ENCODE results near the gene NDUFB10. TPM values are rescaled to one million over a fixed set of nuclear protein-coding genes. Genes with fewer than 3 reads are reported as not detected.

The NDUFB10 gene
- total and polyA plus RNA-seq, 10 of the 15 experiments (the other 5 are each of a cell fraction or from before 2014, with no cell fraction given), result 52.2 to 319 (median 130) TPM

- DNase-seq (ENCODE audit: low read depth, low spot score), result no peak
- ChIA-PET CTCF (interaction anchor here (1.1 to 2.0 kb wide), 3 partner anchors 13 to 78 kb away, joined by 5 to 8 read pairs (median 7); no protein-coding TSS in a partner anchor), POLR2A (interaction anchor here (0.6 to 2.3 kb wide), 4 partner anchors 10 to 54 kb away, joined by 4 to 7 read pairs (median 6); no protein-coding TSS in a partner anchor), RAD21 (ENCODE audit: unreplicated experiment) (interaction anchor here (1.6 kb wide), 1 partner anchor 76 kb away, joined by 5 read pairs; no protein-coding TSS in a partner anchor), SMC1A (ENCODE audit: uncharacterized antibody, unreplicated experiment) (no interaction called here)
- in situ Hi-C loops (cut with MboI), result no loop called here
- Histone ChIP-seq H3K79me2 (ENCODE audit: control insufficient read depth, insufficient read depth, low read length) (peaks cover 18% of the 10 kb centered on the region), H3K27me3 (replicated peaks in 1 of 2; ENCODE audit: control insufficient read depth in 2 of 2, insufficient read depth in 2 of 2, low read length in 1 of 2) (no peaks in the 10 kb centered on the region), H3K4me2 (ENCODE audit: control insufficient read depth, insufficient read depth) (peak overlapping the region; percentile 84), H2AFZ (ENCODE audit: control insufficient read depth, low read depth, low read length) (peak overlapping the region; percentile 61), H3K9me3 (replicated peaks; ENCODE audit: control insufficient read depth, insufficient read depth, low read length) (no peaks in the 10 kb centered on the region), H3K4me3 (peak overlapping the region; percentile 87), H3K9ac (ENCODE audit: control insufficient read depth, insufficient read depth, low read length) (peak overlapping the region; percentile 80), H3K4me1 (ENCODE audit: control insufficient read depth, insufficient read depth, low read length) (peaks cover 10% of the 10 kb centered on the region; the same call in 1 of the 2 replicates), H4K20me1 (ENCODE audit: control insufficient read depth, insufficient read depth) (no peaks in the 10 kb centered on the region), H3K36me3 (ENCODE audit: control insufficient read depth in 2 of 2, insufficient read depth in 2 of 2, low read length in 1 of 2) (peaks cover 0 to 5% of the 10 kb centered on the region in 2 experiments; a peak in 3 of 4 replicates), H3K27ac (ENCODE audit: control insufficient read depth, insufficient read depth) (peak overlapping the region; percentile 47)
- under 1% methylated on average over 17 of the region's 17 CpGs for WGBS (ENCODE audit: insufficient coverage, insufficient replicate concordance, low lambda C conversion rate, missing lambda C conversion rate)
- TF ChIP-seq SPI1 (IDR thresholded peaks at IDR 0.05; ENCODE audit: borderline replicate concordance, insufficient read depth, low read depth, low read length) (peak; percentile 47; the same call in 1 of the 2 replicates), POLR2AphosphoS5 (IDR thresholded peaks at IDR 0.05; ENCODE audit: low read length) (no peak), DPF2 (IDR thresholded peaks at IDR 0.05) (0 out of 2 replicates have a peak, but pooled peaks have one; percentile 14), SIX5 (IDR thresholded peaks at IDR 0.05; ENCODE audit: low read depth, low read length, severe bottlenecking) (no peak)
- TF ChIP-seq, protein P1, sequence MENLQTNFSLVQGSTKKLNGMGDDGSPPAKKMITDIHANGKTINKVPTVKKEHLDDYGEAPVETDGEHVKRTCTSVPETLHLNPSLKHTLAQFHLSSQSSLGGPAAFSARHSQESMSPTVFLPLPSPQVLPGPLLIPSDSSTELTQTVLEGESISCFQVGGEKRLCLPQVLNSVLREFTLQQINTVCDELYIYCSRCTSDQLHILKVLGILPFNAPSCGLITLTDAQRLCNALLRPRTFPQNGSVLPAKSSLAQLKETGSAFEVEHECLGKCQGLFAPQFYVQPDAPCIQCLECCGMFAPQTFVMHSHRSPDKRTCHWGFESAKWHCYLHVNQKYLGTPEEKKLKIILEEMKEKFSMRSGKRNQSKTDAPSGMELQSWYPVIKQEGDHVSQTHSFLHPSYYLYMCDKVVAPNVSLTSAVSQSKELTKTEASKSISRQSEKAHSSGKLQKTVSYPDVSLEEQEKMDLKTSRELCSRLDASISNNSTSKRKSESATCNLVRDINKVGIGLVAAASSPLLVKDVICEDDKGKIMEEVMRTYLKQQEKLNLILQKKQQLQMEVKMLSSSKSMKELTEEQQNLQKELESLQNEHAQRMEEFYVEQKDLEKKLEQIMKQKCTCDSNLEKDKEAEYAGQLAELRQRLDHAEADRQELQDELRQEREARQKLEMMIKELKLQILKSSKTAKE (IDR thresholded peaks at IDR 0.05; ENCODE audit: low read depth, poor library complexity, severe bottlenecking), result no peak
- TF ChIP-seq, protein P2, sequence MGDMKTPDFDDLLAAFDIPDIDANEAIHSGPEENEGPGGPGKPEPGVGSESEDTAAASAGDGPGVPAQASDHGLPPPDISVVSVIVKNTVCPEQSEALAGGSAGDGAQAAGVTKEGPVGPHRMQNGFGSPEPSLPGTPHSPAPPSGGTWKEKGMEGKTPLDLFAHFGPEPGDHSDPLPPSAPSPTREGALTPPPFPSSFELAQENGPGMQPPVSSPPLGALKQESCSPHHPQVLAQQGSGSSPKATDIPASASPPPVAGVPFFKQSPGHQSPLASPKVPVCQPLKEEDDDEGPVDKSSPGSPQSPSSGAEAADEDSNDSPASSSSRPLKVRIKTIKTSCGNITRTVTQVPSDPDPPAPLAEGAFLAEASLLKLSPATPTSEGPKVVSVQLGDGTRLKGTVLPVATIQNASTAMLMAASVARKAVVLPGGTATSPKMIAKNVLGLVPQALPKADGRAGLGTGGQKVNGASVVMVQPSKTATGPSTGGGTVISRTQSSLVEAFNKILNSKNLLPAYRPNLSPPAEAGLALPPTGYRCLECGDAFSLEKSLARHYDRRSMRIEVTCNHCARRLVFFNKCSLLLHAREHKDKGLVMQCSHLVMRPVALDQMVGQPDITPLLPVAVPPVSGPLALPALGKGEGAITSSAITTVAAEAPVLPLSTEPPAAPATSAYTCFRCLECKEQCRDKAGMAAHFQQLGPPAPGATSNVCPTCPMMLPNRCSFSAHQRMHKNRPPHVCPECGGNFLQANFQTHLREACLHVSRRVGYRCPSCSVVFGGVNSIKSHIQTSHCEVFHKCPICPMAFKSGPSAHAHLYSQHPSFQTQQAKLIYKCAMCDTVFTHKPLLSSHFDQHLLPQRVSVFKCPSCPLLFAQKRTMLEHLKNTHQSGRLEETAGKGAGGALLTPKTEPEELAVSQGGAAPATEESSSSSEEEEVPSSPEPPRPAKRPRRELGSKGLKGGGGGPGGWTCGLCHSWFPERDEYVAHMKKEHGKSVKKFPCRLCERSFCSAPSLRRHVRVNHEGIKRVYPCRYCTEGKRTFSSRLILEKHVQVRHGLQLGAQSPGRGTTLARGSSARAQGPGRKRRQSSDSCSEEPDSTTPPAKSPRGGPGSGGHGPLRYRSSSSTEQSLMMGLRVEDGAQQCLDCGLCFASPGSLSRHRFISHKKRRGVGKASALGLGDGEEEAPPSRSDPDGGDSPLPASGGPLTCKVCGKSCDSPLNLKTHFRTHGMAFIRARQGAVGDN (IDR thresholded peaks at IDR 0.05), result no peak
- peak; percentile 5 for ATAC-seq
- FAIRE-seq, result no peak
- intact Hi-C loops (cut with micrococcal nuclease; ENCODE audit: unreplicated experiment), result no loop called here
- TSS peak; percentile 75 for BruUV-seq (replicated peaks)
Measured at GRCh38 chr16:1942047-1942809, 17.1 kb upstream of the NDUFB10 start.

Data from GM12878 (cell line).